Smooth muscle cell (in vitro differentiated cells): ENCODE data around the gene SPAG7. TPM values are rescaled to one million over a fixed set of nuclear protein-coding genes. Genes with fewer than 3 reads are reported as not detected.
A peak's percentile ranks its signal among the peaks of the same experiment; 100 is the strongest.

Source experiments
- DNase-seq: peaks from one replicate; lab custom pipeline; 2025; ENCODE audit not compliant: unreplicated experiment; lab: John Stamatoyannopoulos, UW
- H2AFZ ChIP-seq: fragments of 200-600 bp; sonication (generic); 2 replicates; pipeline ENCODE4 v1.6.0; 2016; ENCODE audit warnings: antibody characterized with exemption, low read depth, mild to moderate bottlenecking
- H3F3A ChIP-seq: fragments of 200-600 bp; sonication (generic); 2 replicates; pipeline ENCODE4 v1.6.0; 2017; ENCODE audit warnings: antibody characterized with exemption, low read depth
- H3K27ac ChIP-seq: fragments of 200-600 bp; sonication (generic); 2 replicates; pipeline ENCODE4 v1.5.1; 2016; ENCODE audit warnings: low read depth, mild to moderate bottlenecking
- H3K27me3 ChIP-seq: fragments of 200-600 bp; sonication (generic); 2 replicates; pipeline ENCODE4 v1.6.1; 2016; ENCODE audit warnings: low read depth, mild to moderate bottlenecking
- H3K36me3 ChIP-seq: fragments of 200-600 bp; sonication (generic); 2 replicates; pipeline ENCODE4 v1.5.1; 2016; ENCODE audit warnings: low read depth
- H3K4me1 ChIP-seq: fragments of 200-600 bp; sonication (generic); 2 replicates; pipeline ENCODE4 v1.5.1; 2016; ENCODE audit warnings: low read depth
- H3K4me2 ChIP-seq: fragments of 200-600 bp; sonication (generic); 2 replicates; pipeline ENCODE4 v1.6.0; 2016; ENCODE audit warnings: mild to moderate bottlenecking
- H3K4me3 ChIP-seq: fragments of 200-600 bp; sonication (generic); 2 replicates; pipeline ENCODE4 v1.5.1; 2016; ENCODE audit warnings: mild to moderate bottlenecking
- H3K79me2 ChIP-seq: fragments of 200-600 bp; sonication (generic); 2 replicates; pipeline ENCODE4 v1.6.0; 2016; ENCODE audit warnings: low read depth, mild to moderate bottlenecking
- H3K9ac ChIP-seq: fragments of 200-600 bp; sonication (generic); 2 replicates; pipeline ENCODE4 v1.6.0; 2016; ENCODE audit warnings: low read depth
- H3K9me3 ChIP-seq: fragments of 200-600 bp; sonication (generic); replicated peaks from 2 replicates; pipeline ENCODE4 v1.5.1; 2016; ENCODE audit warnings: low read depth
- H4K20me1 ChIP-seq: fragments of 200-600 bp; sonication (generic); 2 replicates; pipeline ENCODE4 v1.6.0; 2016; ENCODE audit warnings: low read depth
- CTCF ChIP-seq: fragments of 200-600 bp; sonication (generic); IDR thresholded peaks from 2 replicates; pipeline ENCODE4 v1.5.1; 2017; ENCODE audit warnings: borderline replicate concordance, mild to moderate bottlenecking, antibody characterized with exemption; ENCODE audit not compliant: insufficient read depth, poor library complexity, severe bottlenecking
- WGBS: methylation state at CpG from one replicate; pipeline ENCODE4 v1.1.7; 2016; ENCODE audit warnings: low lambda C conversion rate; 5-methylcytosine and 5-hydroxymethylcytosine counted together
- polyA plus RNA-seq: library from polyadenylated mRNA; unstranded; fragments of >200 nt; fragmentation: Nextera tagmentation; extraction: Ambion mirVana; gene quantifications from 2 replicates; pipeline ENCODE4 v1.2.1, GENCODE V29; 2016
- total RNA-seq: library from RNA; depleted of rRNA; stranded (reverse); fragments of >200 nt; gene quantifications from 2 replicates; pipeline ENCODE4 v1.2.3, GENCODE V29; 2014

SPAG7 gene
- total and polyA plus RNA-seq, 2 experiments from 2014 or later, result 70.7 to 192 TPM

- no peak for TF ChIP-seq CTCF
- no peaks in the 10 kb centered on the region for H3K9me3 ChIP-seq
- no peaks in the 10 kb centered on the region for H3K27me3 ChIP-seq
- no peak for DNase-seq
- H2AFZ ChIP-seq, result no peak overlapping the region
- H3K79me2 ChIP-seq, result peaks cover 16% of the 10 kb centered on the region
- H3K36me3 ChIP-seq, result no peaks in the 10 kb centered on the region
- H3K9ac ChIP-seq, result no peak overlapping the region
- WGBS, result 81% methylated on average over 12 of the region's 12 CpGs
- peak overlapping the region; percentile 88 for H3K4me2 ChIP-seq
- no peaks in the 10 kb centered on the region for H3F3A ChIP-seq
- H3K4me1 ChIP-seq, result peaks cover 13% of the 10 kb centered on the region
- H3K4me3 ChIP-seq, result peak overlapping the region; percentile 98
- peaks cover 21% of the 10 kb centered on the region for H4K20me1 ChIP-seq
- H3K27ac ChIP-seq, result no peak overlapping the region
Observed at GRCh38 chr17:4999430-5000093, 31.9 kb upstream of the SPAG7 start.

GRCh38 chr17:4998732-4999429, 31.3 kb upstream of the SPAG7 start:
- peak overlapping the region; percentile 98 for H3K4me3 ChIP-seq
- peak overlapping the region; percentile 88 for H3K4me2 ChIP-seq
- no peak overlapping the region for H3K27ac ChIP-seq
- peaks cover 13% of the 10 kb centered on the region for H3K4me1 ChIP-seq
- WGBS, result 24% methylated on average over 14 of the region's 14 CpGs
- no peaks in the 10 kb centered on the region for H3K9me3 ChIP-seq
- H3K36me3 ChIP-seq, result no peaks in the 10 kb centered on the region
- H3K9ac ChIP-seq, result peak overlapping the region; percentile 77
- H3F3A ChIP-seq, result no peaks in the 10 kb centered on the region
- H2AFZ ChIP-seq, result no peak overlapping the region
- H3K27me3 ChIP-seq, result no peaks in the 10 kb centered on the region
- TF ChIP-seq CTCF, result no peak
- peaks cover 16% of the 10 kb centered on the region for H3K79me2 ChIP-seq
- DNase-seq, result no peak
- H4K20me1 ChIP-seq, result peaks cover 21% of the 10 kb centered on the region

GRCh38 chr17:4998027-4998731, 30.6 kb upstream of the SPAG7 start:
- peak overlapping the region; percentile 98 for H3K4me3 ChIP-seq
- TF ChIP-seq CTCF, result no peak
- DNase-seq, result peak; percentile 40

More at GRCh38 chr17:4998027-4998731, 30.6 kb upstream of the SPAG7 start:
- H3K4me2 ChIP-seq, result peak overlapping the region; percentile 88
- peaks cover 13% of the 10 kb centered on the region for H3K4me1 ChIP-seq
- WGBS, result 3% methylated on average over 20 of the region's 55 CpGs
- no peaks in the 10 kb centered on the region for H3K36me3 ChIP-seq
- H2AFZ ChIP-seq, result peak overlapping the region; percentile 86
- H3K9ac ChIP-seq, result peak overlapping the region; percentile 77
- H3K27me3 ChIP-seq, result no peaks in the 10 kb centered on the region
- no peak overlapping the region for H3K27ac ChIP-seq
- H3K9me3 ChIP-seq, result no peaks in the 10 kb centered on the region
- no peaks in the 10 kb centered on the region for H3F3A ChIP-seq
- H3K79me2 ChIP-seq, result peaks cover 16% of the 10 kb centered on the region
- peaks cover 21% of the 10 kb centered on the region for H4K20me1 ChIP-seq
